ENCODE measurements around the gene EPHB3. TPM values are rescaled to one million over a fixed set of nuclear protein-coding genes. Genes with fewer than 3 reads are reported as not detected.

The EPHB3 gene
- total RNA-seq, 1 donor from 2014 or later: 1.2 TPM

DNA sequence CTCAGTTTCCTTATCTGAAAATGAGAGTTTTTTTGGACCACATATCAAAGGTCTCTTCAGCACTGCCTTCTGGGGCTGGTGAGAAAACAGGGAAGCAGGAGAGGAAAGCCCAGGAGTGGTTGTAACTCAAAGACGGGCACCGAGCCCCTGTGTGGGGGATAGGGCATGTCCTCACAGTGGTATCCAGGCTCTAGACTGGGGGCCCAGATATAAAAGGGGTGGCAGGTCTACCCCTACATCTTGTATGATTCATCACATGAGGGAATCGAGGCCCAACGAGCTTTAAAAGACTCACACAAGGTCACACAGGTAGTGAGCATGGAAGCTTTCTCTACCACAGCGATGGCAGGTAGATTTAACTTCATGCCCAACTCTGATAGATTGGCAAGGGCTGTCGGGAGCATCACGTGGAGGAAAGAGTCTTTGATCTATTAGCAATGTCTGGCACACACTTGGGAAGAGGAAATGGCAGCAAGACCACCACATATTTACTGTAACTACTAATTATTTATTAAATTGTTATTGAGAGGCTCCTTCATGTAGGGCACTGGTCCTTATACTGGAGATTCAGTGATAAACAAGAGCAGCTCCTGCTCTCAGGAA is 4.1 kb upstream of the EPHB3 start:
- no peak overlapping the region for H3K4me3 ChIP-seq
- TF ChIP-seq, protein P1, sequence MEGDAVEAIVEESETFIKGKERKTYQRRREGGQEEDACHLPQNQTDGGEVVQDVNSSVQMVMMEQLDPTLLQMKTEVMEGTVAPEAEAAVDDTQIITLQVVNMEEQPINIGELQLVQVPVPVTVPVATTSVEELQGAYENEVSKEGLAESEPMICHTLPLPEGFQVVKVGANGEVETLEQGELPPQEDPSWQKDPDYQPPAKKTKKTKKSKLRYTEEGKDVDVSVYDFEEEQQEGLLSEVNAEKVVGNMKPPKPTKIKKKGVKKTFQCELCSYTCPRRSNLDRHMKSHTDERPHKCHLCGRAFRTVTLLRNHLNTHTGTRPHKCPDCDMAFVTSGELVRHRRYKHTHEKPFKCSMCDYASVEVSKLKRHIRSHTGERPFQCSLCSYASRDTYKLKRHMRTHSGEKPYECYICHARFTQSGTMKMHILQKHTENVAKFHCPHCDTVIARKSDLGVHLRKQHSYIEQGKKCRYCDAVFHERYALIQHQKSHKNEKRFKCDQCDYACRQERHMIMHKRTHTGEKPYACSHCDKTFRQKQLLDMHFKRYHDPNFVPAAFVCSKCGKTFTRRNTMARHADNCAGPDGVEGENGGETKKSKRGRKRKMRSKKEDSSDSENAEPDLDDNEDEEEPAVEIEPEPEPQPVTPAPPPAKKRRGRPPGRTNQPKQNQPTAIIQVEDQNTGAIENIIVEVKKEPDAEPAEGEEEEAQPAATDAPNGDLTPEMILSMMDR (IDR thresholded peaks at IDR 0.05): no peak
- no peaks in the 10 kb centered on the region for H3K9me3 ChIP-seq
- intact Hi-C loops (cut with DNase I): no loop called here
- H3K36me3 ChIP-seq: no peaks in the 10 kb centered on the region
- H3K4me1 ChIP-seq: peaks cover 0 to 12% of the 10 kb centered on the region in 2 donors
- H3K27me3 ChIP-seq: no peaks in the 10 kb centered on the region
- H3K27ac ChIP-seq: no peak overlapping the region
- DNase-seq (ENCODE audit: low spot score in 2 of 2): no peak

DNA sequence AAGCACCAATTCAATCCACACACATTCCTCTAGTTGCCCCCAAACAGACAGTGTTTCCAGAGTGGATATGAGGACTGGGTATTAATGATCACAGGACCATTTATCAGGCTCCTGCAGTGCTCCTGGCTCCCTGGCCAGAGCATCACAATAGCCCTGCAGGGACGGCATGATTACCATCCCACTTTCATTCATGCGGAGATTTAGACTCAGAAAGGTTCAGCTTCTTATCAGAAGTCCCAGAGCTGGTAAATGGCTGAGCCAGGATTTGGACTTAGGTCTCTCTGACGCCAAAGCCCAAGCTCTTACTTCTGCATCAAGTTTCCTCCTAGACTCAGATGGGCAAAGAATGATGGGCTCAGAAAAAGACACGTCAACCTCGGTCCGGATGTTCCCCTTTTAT is 2.9 kb upstream of the EPHB3 start:
- TF ChIP-seq, protein P1 (IDR thresholded peaks at IDR 0.05): no peak
- DNase-seq (ENCODE audit: low spot score in 2 of 2): no peak
- intact Hi-C loops (cut with DNase I): no loop called here
- Histone ChIP-seq H3K4me3 (no peak overlapping the region), H3K27me3 (no peaks in the 10 kb centered on the region), H3K4me1 (peaks cover 0 to 17% of the 10 kb centered on the region in 2 donors), H3K36me3 (no peaks in the 10 kb centered on the region), H3K27ac (no peak overlapping the region), H3K9me3 (no peaks in the 10 kb centered on the region)

DNA sequence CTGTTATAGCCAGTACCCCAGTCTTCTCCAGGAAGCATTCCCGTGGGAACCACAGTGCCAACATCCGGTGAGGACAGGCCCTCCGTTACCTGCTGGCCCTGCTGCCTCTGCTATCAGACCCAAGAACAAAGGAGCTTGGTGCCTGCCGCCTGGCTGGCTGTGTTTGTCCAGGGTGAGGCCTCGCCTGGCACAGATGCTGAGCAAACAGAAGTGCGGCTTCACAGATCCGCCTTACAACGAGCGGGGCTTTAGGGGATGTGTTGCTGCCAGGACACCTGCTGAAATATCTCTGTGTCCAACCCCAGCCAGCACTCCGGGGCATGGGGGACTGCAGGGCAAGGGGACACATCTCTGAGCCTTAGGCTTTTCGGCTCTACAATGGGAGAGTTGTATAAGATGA is 2.2 kb upstream of the EPHB3 start:
- no peak for DNase-seq (ENCODE audit: low spot score in 2 of 2)
- TF ChIP-seq, protein P1 (IDR thresholded peaks at IDR 0.05): no peak
- peaks cover 0 to 17% of the 10 kb centered on the region in 2 donors for H3K4me1 ChIP-seq
- H3K27me3 ChIP-seq: no peaks in the 10 kb centered on the region
- H3K4me3 ChIP-seq: no peak overlapping the region
- intact Hi-C loops (cut with DNase I): no loop called here
- no peaks in the 10 kb centered on the region for H3K9me3 ChIP-seq
- no peak overlapping the region for H3K27ac ChIP-seq
- no peaks in the 10 kb centered on the region for H3K36me3 ChIP-seq

DNA sequence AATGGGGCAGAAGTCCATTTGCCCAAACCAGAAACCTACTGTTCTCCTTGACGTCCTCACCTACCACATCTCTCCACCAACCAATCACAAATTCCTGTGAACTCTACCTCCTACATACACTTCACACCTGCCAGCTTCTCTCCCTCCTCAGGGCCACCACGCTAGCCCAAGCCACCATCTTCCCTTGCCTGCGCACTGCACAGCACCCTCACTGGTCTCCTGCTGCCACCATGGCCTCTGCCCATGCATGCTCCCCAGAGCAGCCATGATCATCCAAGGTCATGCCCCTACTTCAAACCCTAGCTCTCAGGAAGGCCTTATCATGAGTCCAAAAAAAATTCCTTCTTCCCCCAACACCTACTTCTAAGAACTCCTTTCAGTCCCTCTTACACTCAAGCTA is 1.1 kb upstream of the EPHB3 start:
- peaks cover 0 to 17% of the 10 kb centered on the region in 2 donors for H3K4me1 ChIP-seq
- TF ChIP-seq, protein P1 (IDR thresholded peaks at IDR 0.05): no peak
- H3K36me3 ChIP-seq: no peaks in the 10 kb centered on the region
- peak overlapping the region; percentile 40 to 45 for H3K4me3 ChIP-seq
- no peak for DNase-seq (ENCODE audit: low spot score in 2 of 2)
- no peaks in the 10 kb centered on the region for H3K27me3 ChIP-seq
- H3K9me3 ChIP-seq: no peaks in the 10 kb centered on the region
- intact Hi-C loops (cut with DNase I): no loop called here
- no peak overlapping the region for H3K27ac ChIP-seq

DNA sequence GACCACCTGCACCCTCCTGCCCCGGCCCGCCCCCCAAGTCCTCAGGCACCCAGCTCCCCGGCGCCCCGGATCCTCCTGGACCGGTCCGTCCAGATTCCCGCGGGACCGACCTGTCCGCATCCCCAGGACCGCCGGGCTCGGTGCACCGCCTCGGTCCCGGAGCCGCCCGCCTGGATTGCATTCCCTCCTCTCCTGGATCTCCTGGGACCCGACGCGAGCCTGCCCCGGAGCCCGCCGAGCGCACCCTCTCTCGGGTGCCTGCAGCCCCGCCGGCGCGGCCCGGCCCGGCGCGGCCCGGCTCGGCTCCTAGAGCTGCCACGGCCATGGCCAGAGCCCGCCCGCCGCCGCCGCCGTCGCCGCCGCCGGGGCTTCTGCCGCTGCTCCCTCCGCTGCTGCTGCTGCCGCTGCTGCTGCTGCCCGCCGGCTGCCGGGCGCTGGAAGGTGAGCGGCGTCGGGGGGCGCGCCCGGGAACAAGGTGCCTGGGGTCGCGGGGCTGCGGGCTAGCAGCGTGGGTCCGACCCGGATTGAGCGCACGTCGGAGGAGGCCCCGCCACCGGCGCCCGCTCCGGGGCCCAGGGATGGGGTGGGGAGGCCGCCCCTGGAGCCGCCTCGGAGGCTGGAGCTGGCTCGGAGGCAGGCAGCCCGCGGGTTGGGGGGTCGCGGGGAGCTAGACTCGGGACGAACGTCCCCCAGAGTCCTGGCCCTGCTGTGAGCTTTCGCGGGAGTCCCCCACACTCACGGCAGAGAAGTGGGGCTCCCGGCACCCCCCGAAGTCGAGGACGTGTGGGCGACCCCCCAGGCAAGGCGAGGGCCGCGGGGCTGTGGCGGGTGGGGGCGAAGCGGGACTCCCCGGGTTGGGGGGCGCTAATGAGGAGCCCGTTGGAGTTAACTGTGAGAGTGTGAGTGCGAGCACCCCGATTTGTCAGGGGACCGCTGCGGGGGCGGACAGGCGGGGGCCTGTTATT is 610 bp downstream of the EPHB3 start:
- Histone ChIP-seq H3K27me3 (no peaks in the 10 kb centered on the region), H3K36me3 (no peaks in the 10 kb centered on the region), H3K4me3 (peak overlapping the region; percentile 69 to 75), H3K27ac (peak overlapping the region; percentile 73), H3K4me1 (peaks cover 0 to 17% of the 10 kb centered on the region in 2 donors), H3K9me3 (no peaks in the 10 kb centered on the region)
- intact Hi-C loops (cut with DNase I): loop anchor here (1.0 kb wide), 5 partner anchors 150 to 250 kb away; partner anchors contain the start of genes MAGEF1 and VPS8
- peak in 1 of 2 donors; percentile 75 for DNase-seq (ENCODE audit: low spot score in 2 of 2)
- TF ChIP-seq, protein P1 (IDR thresholded peaks at IDR 0.05): no peak

Data from ascending aorta (tissue), 2 donors.